Caki2 (cell line): Measurements from ENCODE around the gene TFDP1. TPM values are rescaled to one million over a fixed set of nuclear protein-coding genes. Genes with fewer than 3 reads are reported as not detected.
"Not testable (repeated sequence)": the region's sequence is repeated elsewhere in the genome, so short reads cannot be mapped to it uniquely, and the experiment has no call there.

Experiments
- DNase-seq: peaks from one replicate; pipeline ENCODE4 v3.0.0-alpha.2; 2015; ENCODE audit warnings: low read depth
- in situ Hi-C: cut with HindIII; loops from 2 replicates; pipeline ENCODE4 v1.10.0; 2016; ENCODE audit warnings: low sequenced_read_pairs, low pct_unique_long_range_greater_than_20kb, mixed read lengths
- total RNA-seq: library from RNA; depleted of rRNA; stranded (reverse); fragments of >200 nt; shearing (Covaris generic); gene quantifications from 2 replicates; pipeline ENCODE4 v1.2.3, GENCODE V29; 2014; ENCODE audit warnings: low replicate concordance

TFDP1 gene
- total RNA-seq, 1 experiment from 2014 or later: 16.8 TPM

GRCh38 chr13:113605461-113605860 is 20.9 kb downstream of the TFDP1 start:
- no peak for DNase-seq

GRCh38 chr13:113605866-113606438 is 21.4 kb downstream of the TFDP1 start:
- in situ Hi-C loops: no loop called here
- DNase-seq: no peak

More at GRCh38 chr13:113605461-113605860, 20.9 kb downstream of the TFDP1 start:
- in situ Hi-C loops: no loop called here

- in situ Hi-C loops: no loop called here
- no peak for DNase-seq
Measured at GRCh38 chr13:113607056-113607888, 22.7 kb downstream of the TFDP1 start.

DNA sequence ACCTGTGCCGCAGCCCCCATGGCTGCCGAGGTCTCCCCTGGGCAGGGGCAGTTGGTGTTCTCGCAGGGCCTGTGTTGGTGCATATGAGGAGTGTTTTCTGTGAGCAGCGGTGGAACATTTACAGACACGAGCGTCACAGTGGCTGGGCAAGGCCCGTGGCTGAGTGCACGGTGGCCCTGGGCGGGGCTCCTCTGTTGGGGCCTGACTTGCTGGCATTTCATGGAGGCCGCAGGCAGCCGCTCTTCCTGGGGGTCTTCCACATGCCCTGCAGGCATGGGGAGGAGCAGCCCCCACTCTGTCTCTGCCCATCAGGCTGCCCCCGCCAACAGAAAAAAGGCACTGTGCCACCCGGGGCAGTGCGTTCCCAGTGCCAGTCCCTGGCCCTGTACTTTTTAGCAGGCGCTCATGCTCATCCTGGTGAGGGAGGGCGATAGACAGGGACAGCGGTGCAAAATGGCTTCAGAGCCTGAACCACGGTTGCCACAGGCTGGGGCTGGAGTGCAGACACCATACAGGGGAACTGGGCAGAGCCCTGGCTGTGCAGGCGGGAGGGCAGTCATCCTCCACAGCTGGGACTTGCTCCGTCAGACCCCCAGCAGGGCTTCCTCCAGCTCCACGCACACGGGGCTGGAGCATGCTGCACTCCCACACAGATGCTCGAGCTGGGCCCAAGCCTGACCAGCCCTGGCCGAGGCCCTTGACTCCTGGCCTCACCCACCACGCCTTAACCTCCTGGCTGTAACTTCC is 23.5 kb downstream of the TFDP1 start:
- in situ Hi-C loops: no loop called here
- DNase-seq: no peak

- in situ Hi-C loops: no loop called here
Measured at GRCh38 chr13:113608967-113609533, 24.5 kb downstream of the TFDP1 start.

DNA sequence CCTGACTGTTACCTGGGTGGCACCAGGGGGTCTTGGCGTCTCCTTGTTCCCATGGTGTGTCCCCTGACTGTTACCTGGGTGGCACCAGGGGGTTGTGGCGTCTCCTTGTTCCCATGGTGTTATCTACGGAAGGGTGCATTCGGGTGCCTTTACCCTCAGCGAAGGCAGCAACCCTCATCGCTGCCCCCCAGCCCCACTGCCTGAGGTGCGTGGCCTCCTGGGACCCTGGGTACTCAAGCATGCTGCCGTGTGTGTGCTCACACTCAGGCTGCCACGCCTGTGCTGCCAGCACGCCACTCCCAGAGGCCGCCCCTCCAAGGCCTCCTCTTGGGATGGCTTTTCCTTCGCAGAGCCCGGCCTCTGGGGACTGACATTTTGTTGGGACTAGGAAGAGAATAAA is 25.1 kb downstream of the TFDP1 start:
- in situ Hi-C loops: no loop called here
- no peak for DNase-seq

More at GRCh38 chr13:113608967-113609533, 24.5 kb downstream of the TFDP1 start:
- no peak for DNase-seq

GRCh38 chr13:113610266-113610665 is 25.7 kb downstream of the TFDP1 start:
- in situ Hi-C loops: no loop called here
- DNase-seq: no peak

GRCh38 chr13:113611996-113612395 is 27.4 kb downstream of the TFDP1 start:
- in situ Hi-C loops: no loop called here
- DNase-seq: no peak

- no peak for DNase-seq
- in situ Hi-C loops: no loop called here
Measured at GRCh38 chr13:113612607-113613006, 28.1 kb downstream of the TFDP1 start.

GRCh38 chr13:113613789-113614379 is 29.3 kb downstream of the TFDP1 start:
- in situ Hi-C loops: no loop called here
- DNase-seq: no peak

DNA sequence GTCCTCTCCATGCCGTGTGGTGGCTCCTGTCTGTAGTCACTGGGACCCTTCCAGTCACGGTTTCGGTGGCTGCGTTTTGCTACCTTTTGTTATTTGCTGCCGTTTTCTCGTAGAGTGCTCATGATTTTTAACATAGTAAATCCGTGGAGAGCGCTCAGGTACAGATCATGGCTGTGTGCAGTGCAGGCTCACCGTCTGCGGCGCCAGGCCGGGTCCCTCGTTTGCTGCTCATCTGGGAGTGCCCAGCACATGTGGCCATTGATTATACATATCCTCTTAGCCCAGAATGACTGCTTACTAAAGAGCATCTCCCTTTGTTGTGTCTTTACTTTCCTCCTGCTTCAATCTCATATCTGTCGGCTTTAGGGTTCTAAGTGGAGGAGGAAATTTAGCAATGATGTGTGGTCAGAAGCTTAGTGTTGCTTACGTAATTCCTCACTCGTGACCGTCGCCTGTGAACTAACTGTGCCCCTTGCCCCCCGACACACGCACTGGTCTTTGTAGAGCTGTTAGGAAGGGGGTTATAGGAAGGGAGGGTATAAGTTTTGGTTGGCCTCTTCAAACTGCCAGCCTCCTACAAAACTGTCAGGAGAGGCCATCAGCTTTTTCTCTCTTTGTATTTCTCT is 31.8 kb downstream of the TFDP1 start:
- in situ Hi-C loops: no loop called here
- no peak for DNase-seq

DNA sequence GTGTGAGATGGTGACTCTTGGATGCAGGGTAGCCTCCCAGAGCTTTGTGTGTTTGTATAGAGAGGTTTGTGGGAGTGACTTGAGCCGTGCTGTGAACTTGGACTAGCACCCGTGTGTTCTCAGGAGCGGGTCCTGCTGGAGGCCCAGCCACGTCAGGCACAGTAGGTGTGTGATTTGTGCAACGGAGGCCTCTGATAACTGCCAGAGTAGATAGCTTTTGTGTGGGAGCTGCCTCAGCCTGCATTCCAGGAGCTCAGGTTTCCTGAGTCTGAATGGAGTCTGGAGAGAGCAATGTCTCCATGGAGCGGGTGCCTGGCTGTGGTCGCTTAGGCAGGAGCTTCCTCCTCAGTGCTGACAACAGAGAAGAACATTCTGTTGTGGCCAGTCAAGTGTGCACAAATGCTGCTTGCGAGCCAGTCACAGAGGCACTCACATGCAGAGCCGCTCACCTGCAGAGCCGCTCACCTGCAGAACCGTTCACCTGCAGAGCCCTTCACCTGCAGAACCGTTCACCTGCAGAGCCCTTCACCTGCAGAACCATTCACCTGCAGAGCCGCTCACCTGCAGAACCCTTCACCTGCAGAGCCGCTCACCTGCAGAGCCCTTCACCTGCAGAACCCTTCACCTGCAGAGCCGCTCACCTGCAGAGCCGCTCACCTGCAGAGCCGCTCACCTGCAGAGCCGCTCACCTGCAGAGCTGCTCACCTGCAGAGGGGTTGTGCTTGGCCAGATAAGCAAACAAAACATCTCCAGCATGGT is 32.6 kb downstream of the TFDP1 start:
- DNase-seq: peak; percentile 22
- in situ Hi-C loops: no loop called here

DNA sequence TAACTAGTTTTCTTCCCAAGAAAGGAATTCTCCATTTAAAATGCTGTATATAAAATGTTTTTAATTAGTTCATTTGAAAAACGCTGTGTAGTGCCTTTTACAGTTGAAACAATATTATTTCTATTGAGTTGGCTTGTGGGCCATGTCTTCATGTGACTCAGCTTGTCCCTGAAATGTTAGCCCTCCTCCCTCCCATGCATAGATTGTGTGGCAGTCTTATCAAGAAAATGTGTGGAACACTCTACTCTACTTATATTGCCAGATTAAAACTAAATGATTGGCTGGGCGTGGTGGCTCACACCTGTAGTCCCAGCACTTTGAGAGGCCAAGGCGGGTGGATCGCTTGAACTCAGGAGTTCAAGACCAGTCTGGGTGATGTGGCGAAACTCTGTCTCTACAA is 33.4 kb downstream of the TFDP1 start:
- in situ Hi-C loops: no loop called here
- no peak for DNase-seq

GRCh38 chr13:113618455-113618854 is 33.9 kb downstream of the TFDP1 start:
- DNase-seq: no peak
- in situ Hi-C loops: no loop called here

DNA sequence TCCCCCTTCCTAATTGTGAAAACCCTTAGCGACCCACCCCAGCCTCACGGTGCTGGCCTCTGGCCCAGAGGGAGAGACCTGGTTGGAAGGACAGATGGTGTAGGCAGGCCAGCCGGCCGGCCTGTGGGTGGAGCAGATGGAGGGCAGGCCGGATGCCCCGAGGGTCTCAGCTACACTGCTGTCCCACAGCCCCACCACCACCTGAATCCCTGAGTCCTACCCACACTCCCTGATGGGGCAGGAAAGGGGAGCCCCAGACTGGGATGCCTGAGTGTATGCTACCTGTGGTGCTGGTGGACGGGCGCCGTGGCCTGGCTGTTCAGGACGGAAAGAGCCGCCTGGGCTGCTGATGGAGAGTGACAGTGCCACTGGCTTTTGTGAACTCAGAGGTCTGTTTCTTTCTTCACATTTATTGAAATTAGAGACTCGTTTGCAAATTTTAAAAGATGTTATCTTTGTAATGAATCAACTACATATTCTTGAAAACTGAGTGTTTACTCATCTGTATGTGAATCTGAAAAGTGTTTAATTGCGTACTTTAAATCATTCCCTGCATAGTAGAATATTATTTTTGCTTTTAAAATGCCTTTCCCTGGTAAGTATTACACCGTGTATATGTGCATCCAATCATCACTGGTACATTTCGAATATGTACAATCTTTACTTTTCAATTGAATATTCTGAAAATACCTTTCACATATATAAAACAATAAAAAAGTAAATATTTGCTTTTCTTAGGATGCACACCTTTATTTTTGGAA is 35.7 kb downstream of the TFDP1 start:
- no peak for DNase-seq
- in situ Hi-C loops: no loop called here

- in situ Hi-C loops: no loop called here
- DNase-seq: no peak
Measured at GRCh38 chr13:113621046-113621445, 36.5 kb downstream of the TFDP1 start.

DNA sequence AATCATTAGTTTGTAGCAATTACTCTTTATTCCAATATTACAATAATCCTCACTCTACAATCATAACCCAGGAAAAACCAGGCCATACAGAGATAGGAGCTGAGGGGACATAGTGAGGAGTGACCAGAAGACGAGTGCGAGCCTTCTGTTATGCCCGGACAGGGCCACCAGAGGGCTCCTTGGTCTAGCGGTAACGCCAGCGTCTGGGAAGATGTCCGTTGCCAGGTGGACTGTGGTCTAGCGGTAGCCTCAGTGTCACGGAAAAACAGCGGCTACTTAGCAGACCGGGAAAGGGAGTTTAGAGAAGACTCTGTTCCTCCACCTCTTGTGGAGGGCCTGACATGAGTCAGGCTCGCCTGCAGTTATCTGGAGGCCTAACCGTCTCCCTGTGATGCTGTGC is 36.9 kb downstream of the TFDP1 start:
- peak; percentile 3 for DNase-seq
- in situ Hi-C loops: not testable (repeated sequence)
